NCI-H2227 treated with DMSO at 0.1 percent for 48 hours (cell line): ENCODE data around the gene VSTM5.

Source experiments
- DNase-seq: peaks from one replicate; lab custom pipeline; 2025; lab: John Stamatoyannopoulos, UW

VSTM5 gene

DNA sequence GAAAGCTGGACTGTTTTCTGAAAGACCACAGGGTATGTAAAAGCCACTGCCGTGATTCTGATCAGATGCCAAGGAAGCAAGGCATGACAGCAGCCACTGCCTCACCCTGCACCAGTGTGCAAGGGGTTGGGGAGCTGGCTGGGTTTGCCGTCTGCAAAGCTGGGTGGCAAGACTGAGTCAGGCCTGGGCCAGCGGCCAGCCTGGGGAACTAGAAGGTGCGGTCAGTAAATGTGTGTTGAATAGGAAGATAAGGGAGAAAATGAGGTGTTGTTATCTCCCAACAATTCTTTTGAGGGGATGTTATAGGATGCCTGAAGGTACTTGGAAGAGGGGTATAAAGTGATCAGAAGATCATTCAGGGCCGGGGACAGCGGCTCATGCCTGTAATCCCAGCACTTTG lies 8.0 kb downstream of the VSTM5 start:
- no peak for DNase-seq

DNA sequence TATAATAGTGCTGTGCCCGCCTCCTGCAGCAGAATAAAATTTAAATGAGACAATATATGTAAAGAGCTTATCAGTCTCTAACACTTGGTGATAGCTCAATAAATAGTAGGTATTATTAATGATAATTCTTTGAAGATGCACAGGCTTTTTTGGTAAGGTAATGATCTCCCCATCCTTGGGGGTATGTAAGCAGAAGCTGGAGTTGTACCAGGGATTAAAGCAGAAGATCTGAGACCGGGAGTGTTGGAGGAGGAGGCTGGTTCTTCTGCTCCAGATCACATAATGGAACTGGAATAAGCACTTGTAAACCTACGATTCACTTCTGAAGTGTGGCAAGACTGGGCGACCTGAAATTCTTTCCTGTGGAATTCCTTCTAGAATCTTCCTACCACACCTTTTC lies 8.4 kb downstream of the VSTM5 start:
- no peak for DNase-seq

DNA sequence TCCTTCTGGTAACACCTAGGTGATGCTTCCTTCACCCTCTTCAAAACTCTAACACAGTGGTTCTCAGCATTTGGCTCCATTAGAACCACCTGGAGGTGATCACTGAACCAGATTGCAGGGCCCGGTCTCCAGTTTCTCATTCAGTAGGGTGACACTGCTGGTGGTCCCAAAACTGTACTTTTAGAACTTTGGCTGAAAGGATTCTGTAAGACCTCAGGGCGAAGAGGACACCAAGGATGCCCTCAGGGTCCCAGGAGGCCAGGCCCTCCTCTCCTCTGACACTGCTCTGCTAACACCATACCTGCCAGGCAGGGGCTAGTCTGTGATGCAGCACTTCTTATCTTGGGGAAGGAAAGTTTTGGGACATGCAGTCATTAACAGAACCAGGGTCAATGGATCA lies 9.0 kb downstream of the VSTM5 start:
- no peak for DNase-seq

DNA sequence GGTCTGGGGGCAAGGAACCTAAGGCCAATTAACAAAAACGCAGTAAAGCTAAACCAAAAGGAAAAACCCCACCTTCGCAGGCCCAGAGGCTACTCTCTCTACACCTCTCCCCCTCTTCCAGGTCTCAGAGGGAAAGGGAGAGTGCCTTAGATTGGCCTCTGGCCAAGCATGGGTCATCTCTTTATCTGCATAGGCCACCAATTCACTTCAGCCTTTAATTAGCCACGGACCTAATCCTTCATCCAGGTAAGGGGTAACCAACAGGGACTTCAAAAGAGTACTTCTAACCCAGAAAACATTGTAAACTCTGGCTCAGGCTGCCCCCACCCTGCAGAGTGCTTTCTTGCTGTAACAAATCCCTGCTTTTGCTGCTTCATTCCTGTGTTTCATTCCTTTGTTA lies 9.4 kb downstream of the VSTM5 start:
- no peak for DNase-seq

DNA sequence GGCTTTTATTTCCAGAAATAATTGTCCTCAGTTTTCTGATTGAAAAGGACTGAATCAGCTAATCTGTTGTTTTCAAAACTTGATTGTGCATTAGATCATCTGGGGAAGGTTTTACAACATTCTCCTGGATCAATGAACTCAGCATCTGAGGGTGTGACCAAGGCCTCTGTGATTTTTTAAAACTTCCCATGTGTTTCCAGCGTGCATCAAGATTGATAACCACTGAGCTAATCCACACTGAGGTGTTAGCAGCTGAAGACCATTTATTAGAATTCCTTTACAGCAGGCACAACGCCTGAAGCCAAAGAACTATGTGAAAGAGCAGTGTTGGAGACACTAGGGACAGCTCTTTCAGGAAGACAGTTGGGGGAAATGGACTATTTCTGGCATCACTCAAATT lies 10.2 kb downstream of the VSTM5 start:
- DNase-seq, result no peak

DNA sequence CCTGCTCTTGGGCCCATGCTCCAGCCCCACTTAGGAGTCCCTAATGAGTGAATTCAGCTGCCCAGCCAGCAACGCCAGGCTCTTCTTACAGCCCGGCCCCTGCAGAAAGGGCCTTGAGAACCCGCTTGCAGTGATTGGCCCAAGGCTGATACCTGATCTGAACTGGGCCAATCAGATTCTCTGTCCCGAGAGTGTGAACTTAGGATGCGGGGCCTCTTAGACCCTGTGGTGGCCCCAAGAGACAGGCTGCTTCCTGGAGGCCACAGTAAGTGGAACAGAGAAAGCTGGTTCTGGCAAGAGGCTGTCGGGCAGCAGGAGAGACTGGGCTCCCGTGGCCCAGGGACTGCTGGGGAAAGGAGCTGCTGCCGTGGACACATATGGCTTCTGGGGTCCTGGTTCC lies 11.5 kb downstream of the VSTM5 start:
- no peak for DNase-seq

DNA sequence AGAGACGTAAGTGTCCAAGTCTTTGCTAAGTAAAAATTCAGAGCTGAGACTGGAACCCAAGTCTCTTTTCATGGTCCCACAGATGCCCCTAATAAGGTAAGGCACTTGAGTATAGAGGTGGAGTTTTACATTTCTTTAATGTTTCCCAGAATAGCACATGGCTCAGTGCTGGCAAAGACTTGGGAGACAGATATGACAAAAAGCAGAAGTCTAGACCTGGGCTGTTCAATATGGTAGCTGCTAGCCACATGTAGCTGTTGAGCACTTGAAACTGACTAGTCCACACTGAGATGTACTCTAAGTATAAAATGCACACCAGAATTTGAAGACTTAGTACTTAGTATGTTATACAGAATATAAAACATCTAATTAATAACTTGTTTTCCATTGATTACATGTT lies 17.6 kb downstream of the VSTM5 start:
- DNase-seq, result no peak

DNA sequence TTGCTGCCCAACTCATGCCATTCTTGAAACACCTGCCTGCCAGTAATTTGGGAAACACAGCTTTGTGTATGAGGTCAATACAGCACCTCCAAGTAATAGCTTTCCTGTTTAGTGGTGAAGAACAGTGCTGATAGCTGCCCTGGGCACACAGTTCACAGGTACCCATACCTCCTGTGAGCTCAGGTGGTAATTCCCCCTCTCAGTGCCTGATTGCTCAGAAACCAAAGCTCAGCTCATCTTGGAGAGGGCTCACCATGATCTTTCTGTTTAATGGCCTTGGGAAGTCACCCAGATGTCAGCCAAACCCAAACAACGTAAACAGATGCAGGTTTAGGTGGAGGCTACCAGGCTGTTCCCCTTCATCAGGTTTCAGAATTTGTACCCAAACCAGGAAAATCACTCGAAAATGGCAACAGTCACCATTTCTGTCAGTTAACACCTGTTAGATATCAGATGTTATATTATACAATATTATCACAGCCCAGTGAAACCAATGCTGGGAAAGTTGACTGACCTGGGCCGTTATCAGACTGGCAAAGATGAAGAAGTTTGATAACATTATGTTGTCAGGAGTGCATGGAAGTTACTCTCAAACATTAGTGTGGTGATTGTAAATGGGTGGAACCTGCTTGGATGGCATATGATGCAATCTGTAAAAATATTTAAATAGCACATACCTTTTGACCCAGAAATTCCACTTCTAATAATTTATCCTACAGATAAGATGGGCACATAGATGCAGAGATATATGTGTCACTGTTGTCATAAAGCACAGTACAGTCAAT lies 18.9 kb downstream of the VSTM5 start:
- DNase-seq, result no peak

DNA sequence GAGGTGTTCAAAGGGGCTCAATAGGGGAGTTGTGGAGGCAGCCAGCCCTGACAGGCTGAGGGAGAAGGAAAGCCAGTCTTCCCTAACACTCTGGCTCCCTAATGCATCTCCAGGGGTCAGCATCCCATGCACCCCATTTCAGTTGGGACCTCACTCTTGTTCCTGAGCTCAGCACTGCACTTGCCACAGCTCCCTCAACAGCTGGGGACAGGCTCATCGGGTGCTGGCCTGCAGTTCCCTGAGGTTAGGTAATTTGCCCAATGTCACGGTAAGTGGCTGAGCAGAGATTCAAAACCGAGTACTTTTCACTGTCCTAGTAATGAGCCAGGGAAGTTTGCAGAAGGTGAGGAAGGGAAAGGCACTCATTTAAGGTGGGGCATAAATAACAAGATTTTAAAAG lies 20.8 kb downstream of the VSTM5 start:
- no peak for DNase-seq

DNA sequence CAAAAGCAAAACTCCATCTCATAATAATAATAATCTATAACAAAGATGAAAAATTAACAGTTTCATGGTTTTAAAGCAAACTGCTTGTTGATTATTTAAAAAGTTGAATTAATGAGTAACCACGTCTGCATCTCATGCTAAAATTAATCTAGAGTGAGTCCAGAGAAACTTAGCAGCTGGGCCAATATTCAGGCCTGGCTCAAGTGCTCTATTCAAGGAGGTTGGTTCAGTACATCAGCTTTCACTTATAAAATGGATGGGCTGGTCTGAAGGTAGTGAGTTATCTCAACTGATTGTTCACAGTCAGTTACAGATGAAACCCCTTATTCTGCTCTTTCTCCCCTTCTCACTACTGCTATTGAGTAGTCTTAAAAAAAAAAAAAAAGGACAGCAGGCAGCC lies 23.1 kb downstream of the VSTM5 start:
- DNase-seq, result no peak

DNA sequence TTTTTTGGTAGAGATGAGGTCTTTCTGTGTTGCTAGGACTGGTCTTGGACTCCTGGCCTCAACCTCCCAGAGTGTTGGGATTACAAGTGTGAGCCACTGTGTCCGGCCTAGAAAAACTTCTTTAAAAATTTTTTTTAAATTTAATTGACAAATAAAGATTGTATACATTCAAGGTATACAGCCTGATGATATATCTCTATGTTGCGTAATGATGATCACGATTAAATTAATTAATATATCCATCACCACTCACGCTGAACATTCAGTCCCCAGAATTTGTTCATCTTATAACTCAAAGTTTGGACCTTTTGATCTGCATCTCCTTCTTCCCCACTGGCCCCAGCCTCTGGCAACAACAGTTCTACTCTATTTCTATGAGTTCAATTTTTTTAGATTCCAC lies 27.2 kb downstream of the VSTM5 start:
- DNase-seq, result no peak

DNA sequence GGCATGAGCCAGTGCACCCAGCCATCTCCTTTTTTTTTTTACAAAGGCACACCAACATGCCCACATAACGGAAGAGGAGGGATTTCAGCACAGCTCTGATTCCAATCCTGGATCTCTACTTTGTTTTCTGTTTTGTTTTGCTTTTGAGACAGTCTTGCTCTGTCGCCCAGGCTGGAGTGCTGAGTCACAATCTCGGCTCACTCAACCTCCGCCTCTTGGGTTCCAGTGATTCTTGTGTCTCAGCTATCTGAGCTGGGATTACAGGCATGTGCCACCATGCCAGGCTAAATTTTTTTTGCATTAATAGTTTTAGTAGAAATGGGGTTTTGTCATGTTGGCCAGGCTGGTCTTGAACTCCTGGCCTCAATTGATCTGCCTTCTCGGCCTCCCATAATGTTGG lies 28.1 kb downstream of the VSTM5 start:
- no peak for DNase-seq

DNA sequence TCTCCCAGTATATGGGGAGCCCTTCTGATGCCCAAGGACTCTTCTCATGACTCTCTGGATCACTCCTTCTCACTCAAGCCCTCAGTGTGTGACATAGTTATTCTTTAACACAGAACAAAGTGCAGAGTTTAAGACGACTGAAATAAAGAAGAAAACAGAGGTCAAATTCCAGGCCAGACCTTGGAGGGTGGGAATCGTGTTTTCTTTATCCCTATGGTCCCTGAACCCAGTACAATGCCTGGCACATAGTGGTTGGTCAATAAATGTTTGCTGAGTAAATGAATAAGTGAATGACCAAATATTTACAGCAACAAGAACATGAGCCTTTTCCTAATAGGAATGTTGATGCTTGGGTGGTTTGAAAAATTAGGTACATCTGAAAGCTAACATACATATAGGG lies 28.8 kb downstream of the VSTM5 start:
- no peak for DNase-seq

DNA sequence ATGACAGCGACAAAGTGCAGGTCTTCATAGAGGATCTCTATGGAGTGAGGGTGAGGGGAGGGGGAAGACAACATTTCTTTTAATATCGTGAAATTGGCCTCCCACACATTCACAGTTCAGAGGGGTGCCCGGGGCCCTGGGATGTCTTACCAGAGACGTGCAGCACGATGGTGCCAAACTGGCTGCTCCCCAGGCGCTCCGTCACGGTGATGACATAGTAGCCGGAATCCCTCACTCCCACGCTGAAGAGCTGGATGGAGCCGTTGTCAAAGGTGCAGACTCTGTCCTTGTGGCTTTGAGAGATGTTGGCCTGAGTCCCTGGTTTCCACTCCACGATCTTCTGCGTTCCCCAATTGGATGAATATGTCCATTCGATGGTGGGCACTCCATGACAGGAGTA lies 29.6 kb downstream of the VSTM5 start:
- no peak for DNase-seq

DNA sequence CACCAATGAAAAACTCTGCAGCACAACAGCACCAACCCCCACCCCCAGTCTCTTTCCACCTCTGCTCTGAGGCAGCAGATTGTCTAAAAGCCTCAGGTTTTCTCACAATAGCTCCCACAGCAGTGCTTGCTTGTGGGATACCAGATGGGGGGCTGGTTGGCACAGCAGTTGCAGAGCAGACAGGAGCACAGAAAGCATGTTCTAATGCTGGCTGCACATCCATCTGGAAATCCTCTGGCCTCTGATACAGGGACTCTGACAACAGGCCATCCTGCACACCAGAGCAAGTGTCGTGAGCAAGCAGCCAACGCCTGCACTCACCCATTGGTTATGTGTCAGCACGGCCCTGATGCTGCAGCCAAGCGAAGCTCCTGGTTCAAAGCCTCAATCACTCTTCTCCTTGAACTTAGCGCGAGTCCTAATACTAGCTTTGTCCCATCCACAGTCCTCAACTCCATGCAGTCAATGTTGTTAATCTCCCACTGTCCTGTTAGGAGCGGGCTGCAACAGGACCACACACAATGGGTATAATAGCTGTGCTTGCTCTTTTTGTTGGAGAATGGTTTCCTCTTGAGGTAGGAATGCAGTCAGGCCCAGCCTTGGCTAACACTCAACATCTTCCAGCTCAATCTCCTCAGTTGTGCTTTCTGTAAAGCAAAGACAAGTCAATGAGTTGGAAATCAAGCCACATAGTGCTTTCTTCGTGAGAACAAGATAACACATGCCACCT lies 30.3 kb downstream of the VSTM5 start:
- DNase-seq, result no peak

DNA sequence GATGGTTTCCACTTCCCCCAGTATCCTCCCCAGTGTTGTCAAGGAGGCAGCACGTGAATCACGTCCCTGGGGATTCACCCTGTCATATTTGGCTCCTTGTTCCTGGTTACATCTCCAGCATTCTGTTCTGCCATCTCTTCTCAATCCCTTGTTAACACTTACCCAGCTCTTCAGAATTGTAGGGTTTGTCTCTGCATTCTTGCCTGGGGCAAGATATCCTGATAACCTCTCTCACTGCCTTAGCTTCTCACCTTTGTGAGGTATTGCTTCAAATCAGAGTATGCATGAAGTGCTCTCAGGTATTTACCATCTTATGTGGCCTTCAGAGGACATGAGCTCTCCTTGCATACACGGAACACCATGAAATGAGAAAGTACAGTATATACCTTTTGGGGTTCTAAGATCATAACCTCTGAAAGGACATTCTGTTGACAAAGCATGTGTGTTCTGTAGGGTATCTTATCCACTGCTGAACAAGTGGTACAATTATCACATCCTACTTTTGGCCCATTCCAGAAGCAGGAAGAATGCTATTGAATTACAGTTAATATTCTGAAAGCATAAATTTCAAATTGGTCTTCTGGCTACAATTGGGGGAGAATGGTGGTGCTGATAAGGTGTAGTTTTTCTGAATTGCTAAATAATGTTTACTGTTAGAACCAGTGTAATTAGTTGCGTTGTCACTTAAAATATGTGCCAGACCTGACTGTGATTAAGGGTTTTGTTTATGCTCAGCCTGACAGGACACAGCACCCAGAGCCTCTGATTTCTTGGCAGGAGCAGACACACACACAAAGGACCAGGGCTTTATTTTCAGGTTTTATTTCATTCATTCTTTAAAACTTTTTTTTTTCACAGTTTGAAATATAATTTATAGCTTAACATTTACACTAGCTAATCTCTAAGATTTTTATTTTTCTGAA lies 32.7 kb downstream of the VSTM5 start:
- DNase-seq, result no peak

DNA sequence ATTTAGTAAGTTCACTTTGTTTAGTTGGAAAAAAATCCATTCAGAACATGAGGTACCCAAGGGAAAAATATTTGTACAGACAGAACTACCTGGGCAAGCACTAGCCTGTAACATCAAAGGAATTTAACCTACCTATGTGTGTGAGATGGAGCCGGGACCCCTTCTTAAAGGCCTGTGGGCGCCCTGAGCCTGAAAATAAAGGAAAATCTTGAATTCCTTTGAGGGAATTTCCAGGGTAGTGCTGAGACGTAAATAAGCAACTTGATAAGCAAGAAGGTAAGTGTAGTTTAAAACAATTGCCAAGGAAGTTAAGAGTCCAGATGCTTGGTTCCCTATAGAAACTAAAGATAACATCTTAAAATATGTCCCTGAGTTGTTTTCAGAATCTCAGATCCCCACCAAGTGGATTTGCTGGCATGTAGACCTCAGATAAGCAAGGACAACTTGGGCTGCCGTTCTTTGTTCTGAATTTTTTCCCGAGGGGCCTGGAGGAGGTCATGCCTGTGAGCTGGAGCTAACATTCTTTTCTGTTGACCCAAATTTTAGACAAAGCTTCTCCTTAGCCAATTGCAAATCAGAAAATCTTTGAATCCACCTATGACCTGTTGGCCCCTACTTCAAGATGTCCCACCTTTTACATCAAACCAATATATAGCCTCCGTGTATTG lies 35.3 kb downstream of the VSTM5 start:
- no peak for DNase-seq

DNA sequence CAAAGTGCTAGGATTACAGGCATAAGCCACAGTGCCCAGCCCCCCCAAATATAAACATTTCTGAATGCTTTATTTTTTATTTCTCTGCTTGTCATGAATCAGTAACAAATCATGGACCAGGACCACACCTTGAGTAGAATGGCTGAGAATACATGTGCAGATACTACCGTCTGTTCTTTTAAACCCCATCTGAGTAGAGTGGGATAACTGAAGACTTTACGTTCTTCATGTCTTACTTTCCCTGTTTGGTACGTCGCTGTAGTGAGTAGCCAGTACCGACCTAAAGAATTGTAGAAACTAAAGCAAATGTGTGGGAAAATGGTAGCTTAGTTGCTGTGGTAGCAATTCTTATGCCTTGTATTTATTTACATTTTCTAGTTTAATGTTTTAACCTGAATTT lies 36.4 kb downstream of the VSTM5 start:
- DNase-seq, result no peak

DNA sequence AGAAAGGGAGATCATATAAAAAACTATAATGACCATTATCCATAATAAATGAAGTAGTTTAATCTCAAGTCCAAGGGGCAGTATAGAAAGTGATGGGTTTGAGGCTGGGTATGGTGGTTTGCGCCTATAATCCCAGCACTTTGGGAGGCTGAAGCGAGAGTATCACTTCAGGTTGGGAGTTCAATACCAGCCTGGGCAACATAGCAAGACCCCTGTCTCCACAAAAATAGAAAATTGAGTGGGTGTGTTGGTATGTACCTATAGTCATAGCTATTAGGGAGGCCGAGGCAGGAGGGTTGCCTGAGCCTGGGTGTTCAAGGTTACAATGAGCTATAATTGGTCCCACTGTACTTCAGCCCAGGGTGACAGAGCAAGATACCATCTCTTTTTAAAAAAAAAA lies 42.4 kb downstream of the VSTM5 start:
- DNase-seq, result no peak

DNA sequence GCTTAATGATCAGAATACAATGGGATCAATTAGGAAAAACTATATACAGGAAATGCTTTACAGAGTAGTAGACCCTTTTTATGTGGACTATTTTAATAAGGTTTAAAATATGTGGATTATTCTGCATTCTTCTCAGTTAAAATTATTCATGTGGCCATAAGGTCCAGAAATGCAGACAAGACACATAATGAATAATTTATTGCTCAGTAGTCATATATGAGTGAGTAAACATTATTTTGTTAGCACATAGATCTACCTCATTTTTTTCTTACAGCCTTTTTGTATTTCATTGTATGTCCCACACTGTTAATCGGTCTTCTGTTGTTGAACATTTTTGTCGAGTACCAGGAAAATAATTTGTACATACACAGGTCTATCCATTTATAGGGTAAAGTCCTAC lies 45.5 kb downstream of the VSTM5 start:
- DNase-seq, result no peak

DNA sequence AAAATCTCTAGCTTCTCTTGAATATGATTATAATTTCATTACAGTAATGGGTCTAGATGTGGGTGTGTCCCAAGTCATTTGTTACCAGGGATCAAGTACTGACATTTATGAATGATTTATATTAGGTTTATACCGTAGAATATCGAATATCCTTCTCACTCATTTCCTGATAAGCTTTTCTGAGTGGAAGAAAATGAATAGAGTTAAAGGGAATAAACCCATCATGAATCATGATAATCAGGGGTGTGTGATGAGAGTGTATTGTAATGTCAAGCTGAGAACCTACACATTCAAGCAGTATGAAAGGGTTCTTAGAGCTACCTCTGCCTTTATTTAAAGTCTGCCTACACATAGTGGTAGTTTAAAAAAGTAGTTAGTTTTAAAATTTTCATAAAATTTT lies 49.1 kb downstream of the VSTM5 start:
- no peak for DNase-seq
